Body of pancreas (tissue), 4 donors: Measurements from ENCODE around the gene GPC4.

ENCODE experiments used
- CTCF ChIP-seq, 7 experiments: fragments of 450-650 bp in 4 of 7; fragments of 200-600 bp in 3 of 7; sonication (generic) in 3 of 7; IDR thresholded peaks; one replicate each; pipeline ENCODE4 v1.5.1; 2016 to 2019; ENCODE audit warnings: antibody characterized with exemption in 7 of 7
- POLR2A ChIP-seq, 3 donors: fragments of 450-650 bp; IDR thresholded peaks; one replicate each; pipeline ENCODE4 v1.6.1; 2016; ENCODE audit warnings: antibody characterized with exemption in 3 of 3, mild to moderate bottlenecking in 2 of 3

GRCh38 chrX:133335027-133335426, 80.3 kb downstream of the GPC4 start:
- TF ChIP-seq CTCF (IDR thresholded peaks at IDR 0.05) (peak in 5 of 7 experiments; percentile 21 to 60 (median 51)), POLR2A (IDR thresholded peaks at IDR 0.05) (no peak)
